H1 (cell line): Measurements from ENCODE around the gene ACSF3. TPM values are rescaled to one million over a fixed set of nuclear protein-coding genes. Genes with fewer than 3 reads are reported as not detected.

Source experiments
- KDM4A ChIP-seq: IDR thresholded peaks from one replicate; pipeline ENCODE4 v1.7.1; 2012; ENCODE audit warnings: low read depth, mild to moderate bottlenecking, moderate library complexity, low read length, inconsistent platforms; ENCODE audit not compliant: severe bottlenecking
- RAD21 ChIP-seq, 2 experiments: IDR thresholded peaks in 1 of 2; conservative IDR thresholded peaks in 1 of 2; 2 replicates each; pipeline ENCODE4 v1.6.1; 2011; ENCODE audit warnings: low read depth in 2 of 2, low read length in 2 of 2, improper control_type of control experiment in 1 of 2, inconsistent platforms in 1 of 2, mild to moderate bottlenecking in 1 of 2, moderate library complexity in 1 of 2
- polyA plus RNA-seq, 7 experiments: library from polyadenylated mRNA; depleted of rRNA in 3 of 7; stranded (reverse) in 5 of 7; unstranded in 2 of 7; fragments of >200 nt in 5 of 7; fragments of 200-250 nt in 2 of 7; gene quantifications; 1 replicate in 5 of 7; 2 replicates in 1 of 7; 4 replicates in 1 of 7; pipeline versions ENCODE4 v1.2.1 to v1.2.3, GENCODE V29; 2011 to 2013; ENCODE audit warnings: missing spikeins in 2 of 7, mixed read lengths in 2 of 7
- total RNA-seq: library from RNA; stranded (reverse); fragmentation: NEBNext Ultra II Directional; extraction: Animal tissue kit (Norgen Biotek cat#: 25700); gene quantifications from 2 replicates; pipeline ENCODE4 v1.2.1, GENCODE V29; 2021

ACSF3 gene
- total and polyA plus RNA-seq, 2 of the 8 experiments (the other 6 are each of a cell fraction or from before 2014, with no cell fraction given) = 15.6 to 22.9 TPM

DNA sequence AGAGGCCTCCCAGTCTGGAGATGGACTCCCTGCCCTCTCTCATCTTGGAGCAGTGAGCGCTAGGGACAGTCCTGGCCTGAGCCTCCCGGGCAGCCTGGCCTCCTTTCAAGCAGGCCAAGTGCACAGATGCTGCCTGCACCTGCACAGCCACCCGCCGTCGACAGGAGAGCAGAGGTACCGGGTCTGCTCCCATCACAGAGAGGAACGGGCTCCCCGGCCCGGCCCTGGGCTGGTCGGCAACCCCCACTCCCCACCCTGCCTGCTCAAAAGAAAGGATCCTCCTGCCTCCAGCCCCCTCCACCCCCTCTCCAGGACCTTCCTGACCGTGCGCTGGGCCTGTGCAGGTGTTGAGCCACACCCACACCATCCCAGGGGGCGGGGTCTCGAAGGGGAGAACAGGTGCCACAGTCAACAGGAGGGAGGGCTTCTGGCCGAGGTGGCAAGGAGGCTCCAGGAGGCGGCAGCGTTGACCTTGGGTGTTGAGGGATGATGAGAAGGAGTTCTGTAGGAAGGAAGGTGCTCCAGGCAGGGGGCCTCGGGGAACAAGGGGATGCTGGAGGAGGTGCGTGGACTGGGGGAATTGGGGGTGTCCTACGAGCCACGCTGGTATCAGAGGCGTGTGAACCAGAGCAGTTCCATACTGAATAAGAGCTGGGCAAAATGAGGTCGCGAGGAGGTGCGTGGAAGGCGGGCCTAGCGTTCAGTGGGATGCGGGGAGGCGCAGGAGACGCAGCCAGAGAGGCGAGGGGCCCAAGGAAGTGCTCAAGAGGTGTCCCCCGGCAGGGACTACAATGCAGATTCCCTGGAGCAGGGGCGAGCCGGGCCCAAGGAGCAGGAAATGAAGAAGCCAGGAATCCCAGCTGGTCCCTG is 76.9 kb downstream of the ACSF3 start (continued):
- peak; percentile 40 for TF ChIP-seq KDM4A
- peak; percentile 23 to 51; a peak in 3 of 4 replicates for TF ChIP-seq RAD21 (IDR thresholded peaks at IDR 0.05 in 1 of 2, conservative IDR thresholded peaks at IDR 0.05 in 1 of 2; ENCODE audit: low read depth in 2 of 2, low read length in 2 of 2)
- TF ChIP-seq, all 59 proteins: peak for 5
